HG02938 (cell line): Measurements from ENCODE around the gene ALKAL2.

Experiments used
- ATAC-seq: cut with Tn5 transposase; IDR thresholded peaks from one replicate; pipeline ENCODE4 v1.9.1; 2021; ENCODE audit warnings: mild to moderate bottlenecking, moderate library complexity; ENCODE audit not compliant: unreplicated experiment

The ALKAL2 gene

DNA sequence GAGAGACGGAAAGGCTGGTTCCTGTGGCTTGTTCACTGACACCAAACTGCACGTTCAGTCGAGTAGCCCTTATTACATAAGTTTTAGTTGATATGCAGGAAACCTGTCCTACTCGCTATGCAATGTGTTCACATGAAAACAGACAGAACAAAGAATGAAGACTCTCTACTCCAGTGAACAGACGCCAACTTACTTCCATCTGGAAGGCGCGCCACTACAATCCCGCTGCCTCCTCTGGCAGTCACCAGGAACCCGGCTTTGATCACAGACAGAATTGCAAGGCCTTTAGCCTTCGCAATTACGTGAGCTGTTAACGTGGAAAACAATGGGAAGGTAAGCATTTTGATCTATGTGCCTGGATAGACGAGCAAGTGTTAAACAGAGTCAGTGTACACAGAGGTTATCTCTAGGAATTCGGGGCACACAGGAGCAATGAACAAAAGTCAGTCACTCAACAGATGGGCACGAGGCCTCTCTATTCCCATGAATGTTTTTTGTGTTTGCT is 38.3 kb downstream of the ALKAL2 start:
- no peak for ATAC-seq

DNA sequence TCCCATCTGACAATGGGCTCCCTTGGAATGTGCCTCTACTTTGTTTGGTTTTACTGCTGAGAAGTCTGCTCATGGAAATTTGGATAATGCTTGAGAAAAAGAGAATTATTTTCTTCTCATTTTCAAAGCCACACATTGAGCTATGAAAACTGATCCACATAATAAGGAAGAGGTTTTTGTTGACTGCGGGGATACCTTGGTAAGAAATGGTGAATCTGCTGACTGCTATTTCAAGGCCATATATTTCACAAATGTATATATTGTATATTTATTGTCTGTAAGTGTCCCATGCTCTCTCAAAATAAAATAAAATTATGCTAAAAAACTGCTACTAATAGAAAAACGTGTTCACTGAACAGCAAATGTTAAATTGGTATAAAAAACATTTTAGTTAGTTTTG is 39.2 kb downstream of the ALKAL2 start:
- ATAC-seq = no peak

DNA sequence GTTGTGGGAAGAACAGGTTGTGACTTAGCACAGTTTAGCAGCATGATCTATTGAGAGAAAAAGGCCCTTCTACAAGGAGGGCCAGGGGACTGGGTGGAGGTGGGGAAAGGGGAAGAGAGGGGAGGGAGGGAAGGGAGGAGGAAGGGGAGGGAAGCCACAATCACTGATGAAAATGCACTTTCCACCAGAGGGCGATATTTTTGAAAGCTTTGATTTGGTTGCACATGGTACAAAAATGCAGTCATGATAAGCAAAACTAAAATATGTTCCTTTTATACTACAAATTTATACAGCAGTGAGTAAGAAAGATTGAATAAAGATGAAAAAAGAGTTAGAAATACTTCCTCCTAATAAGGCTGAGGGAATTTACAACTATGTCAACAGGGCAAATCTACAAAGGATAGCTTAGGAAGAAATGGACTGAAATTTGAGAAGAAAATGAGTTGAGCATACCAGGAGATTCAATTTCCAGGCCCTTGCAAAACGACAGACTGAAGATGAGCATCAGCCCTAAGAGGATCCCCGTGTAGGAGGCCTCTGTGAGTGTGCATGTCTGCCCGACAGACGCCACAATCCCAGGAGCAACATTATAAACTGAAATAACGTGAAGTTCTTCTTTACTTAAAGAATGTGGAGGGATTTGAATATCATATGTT is 41.3 kb downstream of the ALKAL2 start:
- peak; percentile 61 for ATAC-seq

DNA sequence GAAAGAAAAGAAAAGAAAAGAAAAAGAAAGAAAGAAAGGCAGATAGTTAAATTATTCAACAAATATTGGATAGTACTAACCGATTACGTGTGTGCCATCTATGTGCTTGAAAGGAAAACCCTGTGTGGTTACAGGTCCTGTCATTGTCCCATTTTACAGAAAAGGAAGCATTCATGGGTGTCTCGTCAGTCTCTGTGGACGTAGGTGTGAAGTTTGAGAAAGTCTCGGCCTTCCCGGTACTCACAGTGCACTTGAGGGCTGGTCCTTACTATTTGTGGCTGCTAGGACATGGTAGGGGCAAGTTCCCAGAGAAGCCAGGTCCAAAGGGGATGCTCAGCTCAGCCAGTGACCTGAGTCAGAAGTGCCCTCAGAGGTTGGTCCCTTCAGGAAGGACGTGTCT is 43.3 kb downstream of the ALKAL2 start:
- no peak for ATAC-seq

DNA sequence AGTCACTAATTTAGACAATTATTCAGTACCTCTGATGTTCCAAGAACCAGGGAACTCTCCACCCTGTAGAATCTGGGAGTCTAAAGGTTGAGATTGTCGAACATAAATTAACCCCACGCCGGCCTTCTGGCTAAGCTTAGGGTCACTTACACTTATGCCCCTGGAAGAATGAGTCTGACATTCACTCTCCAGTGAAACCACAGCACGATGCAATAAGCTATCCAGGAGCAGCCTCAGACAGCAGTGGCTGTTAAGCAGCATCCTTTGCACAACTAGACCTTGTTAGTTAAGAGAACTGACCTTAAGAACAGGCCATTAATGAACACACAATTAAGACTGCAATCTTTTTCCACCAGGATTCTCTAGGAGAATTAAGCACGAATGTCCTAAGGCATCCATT is 49.0 kb downstream of the ALKAL2 start:
- no peak for ATAC-seq

DNA sequence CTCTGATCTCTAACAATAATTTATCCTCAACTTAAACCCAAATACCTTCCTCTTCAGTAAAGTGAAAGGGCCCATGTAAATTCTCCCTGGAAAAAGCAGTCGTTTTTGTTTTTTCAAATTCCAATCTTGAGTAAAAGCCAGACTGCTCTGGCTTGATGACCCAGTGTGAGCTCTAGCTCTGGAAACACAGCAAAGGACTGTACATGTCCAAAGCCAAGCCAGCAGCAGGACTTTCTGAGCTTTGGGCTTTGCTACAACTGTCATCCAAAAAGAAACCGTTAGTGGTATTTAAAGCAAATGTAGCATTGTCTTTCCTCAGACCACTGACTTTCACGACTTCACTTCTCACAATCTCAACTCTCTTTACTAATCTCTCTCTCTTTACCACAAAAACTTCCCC is 49.5 kb downstream of the ALKAL2 start:
- no peak for ATAC-seq

DNA sequence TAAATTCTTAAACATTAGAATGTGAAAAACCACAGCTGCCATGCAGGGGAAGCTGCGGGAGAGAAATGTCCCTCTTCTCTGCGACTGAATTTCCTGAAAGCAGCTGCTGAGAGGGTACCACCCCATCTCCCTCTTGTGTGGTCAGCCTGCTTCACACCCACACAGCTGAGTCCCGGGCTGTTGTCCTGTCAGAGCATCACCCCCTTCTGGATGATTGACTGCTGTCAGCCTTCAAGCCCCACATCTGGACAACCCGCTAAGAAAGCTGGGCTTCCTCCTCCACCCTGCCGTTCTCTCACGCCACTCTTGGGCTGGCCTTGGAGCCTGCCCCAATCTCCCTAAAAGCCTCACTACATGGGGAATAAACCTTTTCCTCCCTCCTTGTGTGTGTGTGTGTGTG is 50.0 kb downstream of the ALKAL2 start:
- ATAC-seq = no peak

DNA sequence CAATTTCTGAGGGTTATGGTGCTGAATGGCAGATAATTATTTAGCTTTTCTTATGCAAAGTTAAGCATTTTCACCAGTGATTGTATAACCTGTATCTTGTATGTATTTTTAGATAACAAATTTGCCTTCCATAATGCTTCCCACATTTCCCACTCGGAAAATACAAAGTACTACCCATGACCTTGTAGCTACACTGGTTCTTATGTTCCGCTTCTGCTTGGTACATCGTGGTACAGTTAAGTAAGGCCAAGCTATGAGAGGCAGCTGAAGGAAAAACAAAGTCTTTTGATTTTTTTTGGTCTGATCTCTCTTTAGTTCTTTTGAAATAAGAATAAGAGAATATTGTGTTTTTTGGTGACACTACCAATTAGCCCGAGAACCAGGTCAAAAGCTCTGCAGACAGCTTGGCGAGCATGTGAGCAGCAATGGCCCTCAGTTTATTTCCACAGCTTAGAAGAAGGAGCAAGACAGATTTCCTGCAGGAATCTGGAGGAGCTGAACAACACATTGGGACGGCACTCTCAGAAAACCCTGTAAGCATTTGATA is 50.8 kb downstream of the ALKAL2 start:
- ATAC-seq = no peak

DNA sequence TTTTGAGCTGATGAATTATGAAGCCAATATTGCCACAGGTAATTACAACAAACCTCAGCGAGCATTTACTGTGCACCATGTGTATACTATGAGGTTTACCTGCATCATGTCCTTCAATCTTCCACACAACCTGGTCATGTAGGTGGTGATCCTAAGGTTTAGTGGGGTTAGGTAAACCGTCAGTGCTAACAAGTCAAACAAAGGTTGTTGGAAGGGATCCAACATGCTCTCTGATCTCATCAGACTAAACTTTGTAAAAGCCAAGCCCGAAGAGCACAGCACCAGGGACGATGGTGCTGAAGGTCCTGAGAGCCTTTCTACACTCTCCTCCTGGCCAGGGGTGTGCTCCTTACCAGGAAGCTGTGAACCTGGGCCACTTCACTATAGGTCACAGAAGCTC is 53.5 kb downstream of the ALKAL2 start:
- ATAC-seq = no peak

DNA sequence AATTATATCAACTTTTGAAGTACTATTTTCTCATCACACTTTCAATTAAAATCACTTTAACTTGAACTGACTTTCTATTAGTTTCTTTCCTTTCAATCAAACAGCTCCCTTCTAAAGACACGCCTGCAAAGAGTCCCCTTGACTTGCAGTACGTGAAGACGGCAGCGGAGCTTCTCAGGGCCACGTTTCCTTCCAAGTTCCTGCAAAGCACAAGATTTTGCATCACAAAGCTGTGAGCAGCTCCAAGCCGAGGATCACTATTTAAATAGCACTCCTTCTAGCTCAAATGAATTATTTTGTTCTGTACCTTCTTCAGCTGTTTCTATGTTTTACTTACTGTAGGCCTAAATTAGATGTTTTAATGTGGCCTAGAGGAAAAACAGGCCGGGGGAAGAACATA is 54.9 kb downstream of the ALKAL2 start:
- ATAC-seq = no peak

DNA sequence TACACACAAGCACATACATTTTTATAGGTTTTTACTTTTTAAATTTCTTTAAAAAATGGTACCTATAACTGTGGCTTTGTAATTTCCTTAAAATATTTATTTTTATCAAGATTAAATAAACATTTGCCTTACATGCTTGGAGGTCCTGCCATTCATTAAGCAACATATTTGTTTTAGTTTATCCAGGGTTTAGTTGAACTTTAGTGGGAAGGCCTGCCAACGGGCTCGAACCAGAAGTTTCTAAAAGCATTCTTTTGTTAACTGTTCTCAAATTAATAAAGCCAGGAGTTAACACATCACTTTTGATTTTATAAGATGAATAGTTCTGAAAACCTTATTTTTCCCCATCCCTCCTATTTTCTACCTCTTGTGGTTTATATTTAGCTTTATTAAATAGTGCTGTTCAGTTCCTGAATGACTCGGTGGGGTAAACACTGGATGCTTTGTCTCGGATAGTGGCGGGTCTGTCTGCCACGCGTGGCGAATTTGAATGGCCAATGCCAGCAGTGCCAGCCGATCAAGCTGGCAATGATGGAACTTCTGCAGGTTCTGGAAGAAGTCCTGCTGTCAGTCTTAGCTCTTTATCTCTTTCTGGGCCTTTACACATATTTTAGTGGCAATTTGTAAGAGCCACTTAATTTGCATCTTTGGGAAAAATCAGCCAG is 56.2 kb downstream of the ALKAL2 start:
- no peak for ATAC-seq
